HG02759 (cell line): Measurements from ENCODE around the gene RBM47.

ENCODE experiments used
- ATAC-seq: cut with Tn5 transposase; IDR thresholded peaks from one replicate; pipeline ENCODE4 v1.9.1; 2021; ENCODE audit warnings: mild to moderate bottlenecking, moderate library complexity; ENCODE audit not compliant: unreplicated experiment

Gene RBM47

GRCh38 chr4:40380647-40381046 is 249.0 kb downstream of the RBM47 start:
- ATAC-seq, result no peak

- ATAC-seq, result no peak
Observed at GRCh38 chr4:40379248-40379647, 250.4 kb downstream of the RBM47 start.

GRCh38 chr4:40378619-40379018 is 251.0 kb downstream of the RBM47 start:
- ATAC-seq, result no peak

- no peak for ATAC-seq
Observed at GRCh38 chr4:40377512-40378365, 251.9 kb downstream of the RBM47 start.

- ATAC-seq, result no peak
Observed at GRCh38 chr4:40375620-40376019, 254.0 kb downstream of the RBM47 start.

GRCh38 chr4:40375095-40375494 is 254.6 kb downstream of the RBM47 start:
- no peak for ATAC-seq

GRCh38 chr4:40373636-40374035 is 256.0 kb downstream of the RBM47 start:
- no peak for ATAC-seq
